ENCODE results near the gene NELFCD.
A peak's percentile ranks its signal among the peaks of the same experiment; 100 is the strongest.
"Not testable (repeated sequence)": the region's sequence is repeated elsewhere in the genome, so short reads cannot be mapped to it uniquely, and the experiment has no call there.

The NELFCD gene

GRCh38 chr20:59006864-59007664 lies 26.0 kb downstream of the NELFCD start, which contains the start of gene CTSZ:
Gene CTSZ, minus strand, starts transcription at chr20:59007254. Its CDS starts 126 bp downstream, at chr20:59007128.
- no peak for DNase-seq (ENCODE audit: low read depth, low spot score)
- peak within 1 kb of the TSS; percentile 60 for H3K27ac ChIP-seq

GRCh38 chr20:59007665-59008511 lies 26.8 kb downstream of the NELFCD start:
- DNase-seq (ENCODE audit: low read depth, low spot score): no peak
- H3K27ac ChIP-seq: peak overlapping the region; percentile 60

GRCh38 chr20:59008715-59009336 lies 27.8 kb downstream of the NELFCD start:
- DNase-seq (ENCODE audit: low read depth, low spot score): no peak
- H3K27ac ChIP-seq: no peak overlapping the region

GRCh38 chr20:59010321-59010994 lies 29.4 kb downstream of the NELFCD start:
- DNase-seq (ENCODE audit: low read depth, low spot score): no peak
- H3K27ac ChIP-seq: peak overlapping the region; percentile 67

GRCh38 chr20:59010995-59011873 lies 30.2 kb downstream of the NELFCD start:
- peak; percentile 27 for DNase-seq (ENCODE audit: low read depth, low spot score)
- H3K27ac ChIP-seq: peak overlapping the region; percentile 67

GRCh38 chr20:59011874-59012157 lies 30.8 kb downstream of the NELFCD start:
- not testable (repeated sequence) for DNase-seq (ENCODE audit: low read depth, low spot score); H3K27ac ChIP-seq

GRCh38 chr20:59013031-59013951 lies 32.2 kb downstream of the NELFCD start:
- DNase-seq (ENCODE audit: low read depth, low spot score): no peak
- H3K27ac ChIP-seq: no peak overlapping the region

- no peak overlapping the region for H3K27ac ChIP-seq
- no peak for DNase-seq (ENCODE audit: low read depth, low spot score)
Observed at GRCh38 chr20:59013959-59014608, 33.0 kb downstream of the NELFCD start.

GRCh38 chr20:59014680-59015389 lies 33.8 kb downstream of the NELFCD start:
- no peak for DNase-seq (ENCODE audit: low read depth, low spot score)
- no peak overlapping the region for H3K27ac ChIP-seq

GRCh38 chr20:59015411-59015810 lies 34.4 kb downstream of the NELFCD start:
- DNase-seq (ENCODE audit: low read depth, low spot score): no peak
- no peak overlapping the region for H3K27ac ChIP-seq

GRCh38 chr20:59015812-59016711 lies 35.0 kb downstream of the NELFCD start:
- peak overlapping the region; percentile 26 for H3K27ac ChIP-seq
- DNase-seq (ENCODE audit: low read depth, low spot score): no peak

GRCh38 chr20:59016795-59017492 lies 35.9 kb downstream of the NELFCD start:
- peak overlapping the region; percentile 26 for H3K27ac ChIP-seq
- no peak for DNase-seq (ENCODE audit: low read depth, low spot score)

GRCh38 chr20:59017493-59018231 lies 36.6 kb downstream of the NELFCD start:
- DNase-seq (ENCODE audit: low read depth, low spot score): no peak
- no peak overlapping the region for H3K27ac ChIP-seq

- H3K27ac ChIP-seq: no peak overlapping the region
- no peak for DNase-seq (ENCODE audit: low read depth, low spot score)
Observed at GRCh38 chr20:59018817-59019216, 37.8 kb downstream of the NELFCD start.

- no peak within 1 kb of the TSS for H3K27ac ChIP-seq
- no peak for DNase-seq (ENCODE audit: low read depth, low spot score)
Observed at GRCh38 chr20:59019217-59019616, 38.2 kb downstream of the NELFCD start, which contains the start of gene TUBB1. Gene TUBB1, plus strand, starts transcription at chr20:59019429. Its CDS starts 94 bp downstream, at chr20:59019523.

All from epithelial cell of prostate (primary cell).